Activated CD4-positive, alpha-beta T cell treated with anti-CD3 and anti-CD28 coated beads, Interleukin-2, amount 50 U/mL, for 16 hours (primary cell): ENCODE measurements around the gene BMPR2.
"Not testable (repeated sequence)": the region's sequence is repeated elsewhere in the genome, so short reads cannot be mapped to it uniquely, and the experiment has no call there.

Experiments
- DNase-seq: peaks from one replicate; pipeline ENCODE4 v3.0.0-alpha.2; 2020

BMPR2 gene

DNA sequence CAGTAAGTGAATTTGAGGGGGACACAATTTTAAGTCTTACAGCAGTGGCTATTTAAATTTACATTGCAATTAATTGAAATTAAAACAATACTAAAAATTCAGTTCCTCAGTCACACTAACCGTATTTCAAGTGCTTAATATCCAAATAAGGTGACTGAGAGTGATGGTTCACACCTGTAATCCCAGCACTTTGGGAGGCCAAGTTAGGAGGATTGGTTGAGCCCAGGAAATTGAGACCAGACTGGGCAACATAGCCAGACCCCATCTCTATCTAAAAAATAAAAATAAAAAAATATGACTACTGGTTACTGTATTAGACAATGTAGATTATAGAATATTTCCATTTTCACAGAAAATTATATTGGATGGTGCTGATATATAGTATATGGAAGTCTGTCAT, 79.0 kb downstream of the BMPR2 start:
- DNase-seq: no peak

DNA sequence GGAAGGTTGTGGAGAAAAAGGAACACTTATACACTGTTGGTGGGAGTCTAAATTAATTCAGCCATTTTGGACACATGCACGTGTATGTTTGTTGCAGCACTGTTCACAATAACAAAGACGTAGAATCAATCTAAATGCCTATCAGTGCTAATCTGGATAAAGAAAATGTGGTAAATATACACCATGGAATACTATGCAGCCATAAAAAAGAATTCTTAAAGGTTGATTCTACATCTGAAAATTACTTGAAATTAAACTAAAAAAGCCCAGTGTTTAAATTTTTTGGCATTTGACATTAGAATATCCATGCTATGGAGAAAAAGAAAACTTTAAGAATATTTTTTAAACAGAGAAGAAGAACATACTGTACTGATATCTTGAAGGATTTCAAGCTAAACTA, 84.0 kb downstream of the BMPR2 start:
- no peak for DNase-seq

DNA sequence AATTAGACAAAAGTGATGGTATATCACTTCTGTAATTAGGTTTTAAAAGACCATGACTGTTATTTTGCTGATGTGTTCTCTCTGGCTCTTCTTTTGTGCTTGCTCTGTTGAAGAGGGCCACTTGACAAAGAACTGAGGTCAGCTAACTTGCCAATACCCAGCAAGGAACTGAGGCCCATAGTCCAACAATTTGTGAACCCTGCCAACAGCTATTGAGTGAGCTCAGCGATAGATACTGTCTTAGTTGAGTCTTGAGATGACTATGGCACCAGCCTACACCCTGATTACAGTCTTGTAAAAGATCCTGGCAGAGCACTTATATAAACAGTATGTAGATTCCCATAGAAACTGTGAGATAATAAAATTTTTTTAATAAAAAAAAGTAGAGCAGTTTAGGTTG, 103.0 kb downstream of the BMPR2 start:
- peak; percentile 13 for DNase-seq

DNA sequence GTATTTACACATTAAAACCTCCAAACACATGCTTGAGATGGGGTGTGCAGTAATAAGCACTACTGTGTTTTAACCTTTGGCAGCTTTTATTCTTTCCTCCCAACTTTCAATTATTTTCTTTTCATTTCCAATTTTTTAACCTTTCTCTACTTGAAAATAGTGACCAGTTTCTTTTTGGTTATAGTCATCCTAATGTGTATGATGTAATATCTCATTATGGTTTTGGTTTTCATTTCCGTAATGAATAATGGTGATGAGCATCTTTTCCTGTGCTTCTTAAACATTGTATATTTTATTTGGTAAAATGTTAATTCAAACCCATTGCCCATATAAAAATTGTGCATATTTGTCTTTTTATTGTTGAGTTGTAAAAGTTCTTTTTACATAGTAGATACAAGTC, 103.5 kb downstream of the BMPR2 start:
- DNase-seq: peak; percentile 25

DNA sequence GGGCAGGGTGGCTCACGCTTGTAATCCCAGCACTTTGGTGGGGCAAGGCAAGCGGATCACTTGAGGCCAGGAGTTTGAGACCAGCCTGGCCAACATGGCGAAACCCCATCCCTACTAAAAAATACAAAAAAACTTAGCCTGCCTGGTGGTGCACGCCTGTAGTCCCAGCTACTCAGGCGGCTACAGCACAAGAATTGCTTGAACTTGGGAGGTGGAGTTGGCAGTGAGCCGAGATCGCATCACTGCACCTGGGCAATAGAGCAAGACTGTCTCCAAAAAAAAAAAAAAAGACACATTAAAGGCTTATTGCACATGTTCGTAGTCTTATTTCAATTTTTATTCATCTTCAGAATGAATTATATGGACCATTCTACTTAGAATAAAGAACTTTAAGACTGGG, 110.2 kb downstream of the BMPR2 start:
- no peak for DNase-seq

DNA sequence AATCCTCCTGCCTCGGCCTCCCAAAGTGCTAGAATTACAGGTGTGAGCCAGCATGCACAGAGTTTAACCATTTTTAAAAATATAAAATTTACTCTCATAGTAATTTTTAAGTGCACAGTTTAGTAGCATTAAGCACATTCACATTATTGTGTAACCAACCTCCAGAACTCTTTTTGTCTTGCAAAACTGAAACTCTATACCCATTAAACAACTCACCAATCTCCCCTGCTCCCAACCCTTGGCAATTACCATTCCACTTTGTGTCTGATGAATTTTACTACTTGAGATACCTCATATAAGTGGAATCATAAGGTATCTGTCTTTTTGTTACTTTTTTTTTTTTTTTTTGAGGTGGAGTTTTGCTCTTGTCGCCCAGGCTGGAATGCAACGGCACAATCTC, 112.5 kb downstream of the BMPR2 start:
- DNase-seq: no peak

DNA sequence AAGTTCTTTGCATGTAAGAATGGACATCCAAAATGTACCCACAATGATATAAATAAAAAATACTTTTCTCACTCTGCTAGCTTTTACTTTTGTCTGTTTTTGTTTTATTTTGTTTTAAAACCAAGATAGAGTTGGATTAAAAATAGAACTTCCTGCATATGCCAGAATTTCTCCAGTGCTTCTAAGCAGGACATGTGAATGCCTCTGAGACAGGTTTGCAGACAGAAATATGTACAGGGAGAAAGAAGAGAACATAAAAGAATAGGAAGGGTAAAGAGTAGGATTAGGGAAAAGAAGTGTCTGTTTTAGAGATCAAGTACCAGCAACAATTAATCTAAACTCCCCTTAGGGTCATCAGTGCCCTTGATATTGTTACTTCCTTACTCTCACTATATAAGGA, 114.4 kb downstream of the BMPR2 start:
- DNase-seq: no peak

DNA sequence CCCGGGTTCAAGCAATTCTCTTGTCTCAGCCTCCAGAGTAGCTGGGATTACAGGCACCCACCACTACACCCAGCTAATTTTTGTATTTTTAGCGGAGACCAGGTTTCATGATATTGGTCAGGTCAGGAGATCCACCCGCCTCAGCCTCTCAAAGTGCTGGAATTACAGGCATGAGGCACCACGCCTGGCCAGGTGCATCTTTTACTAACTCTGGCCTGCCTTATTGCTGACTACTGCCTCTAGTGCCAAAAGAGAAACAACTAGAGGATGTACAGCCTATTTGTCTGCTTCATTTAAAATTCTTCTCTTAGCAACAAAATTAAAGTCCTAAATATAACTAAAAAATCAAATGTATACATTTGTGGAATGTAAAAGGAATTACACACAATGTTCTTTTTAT, 115.4 kb downstream of the BMPR2 start:
- no peak for DNase-seq

DNA sequence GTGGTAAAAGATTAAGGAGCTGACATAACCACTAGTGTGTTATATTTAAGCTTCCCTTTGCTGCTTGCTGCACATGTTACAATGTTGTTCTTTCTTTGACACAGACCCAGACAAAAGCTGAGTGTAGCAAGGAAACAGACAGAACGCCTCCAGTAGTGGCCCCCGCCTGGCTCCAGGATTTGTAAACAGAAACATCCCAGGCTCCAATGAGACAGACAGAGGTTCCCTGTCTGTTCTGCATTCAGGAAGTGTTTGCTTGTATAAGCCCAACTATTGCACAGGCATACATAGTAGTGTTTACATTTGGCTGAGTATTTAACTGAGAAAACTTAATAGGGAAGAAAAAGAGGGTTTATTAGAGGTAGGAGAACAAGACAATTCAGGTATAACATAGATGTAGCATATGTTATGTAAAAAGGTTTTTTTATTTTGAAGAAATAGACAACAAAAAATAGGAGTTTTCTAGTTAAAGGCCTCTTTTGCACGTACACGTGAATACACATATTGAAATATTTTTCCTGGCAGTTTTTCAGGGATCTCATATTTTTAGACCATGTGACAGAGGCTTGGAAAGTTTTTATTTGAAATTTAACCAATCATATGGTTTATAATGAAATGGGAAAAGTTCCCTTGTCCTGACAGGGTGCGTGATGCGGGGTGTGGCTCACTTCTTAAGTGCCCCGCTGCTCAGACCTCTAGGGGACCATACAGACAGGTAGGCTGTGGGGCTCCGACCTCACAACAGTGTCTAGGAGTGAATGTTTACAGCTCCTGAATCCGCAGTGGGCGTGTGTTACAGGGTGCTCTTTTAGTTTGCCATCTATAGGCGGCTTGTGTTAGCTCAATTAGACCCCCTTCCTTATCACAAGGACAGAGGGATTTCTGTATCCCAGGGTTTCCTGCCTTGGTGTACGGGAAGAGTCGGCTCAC, 118.4 kb downstream of the BMPR2 start:
- DNase-seq: no peak

DNA sequence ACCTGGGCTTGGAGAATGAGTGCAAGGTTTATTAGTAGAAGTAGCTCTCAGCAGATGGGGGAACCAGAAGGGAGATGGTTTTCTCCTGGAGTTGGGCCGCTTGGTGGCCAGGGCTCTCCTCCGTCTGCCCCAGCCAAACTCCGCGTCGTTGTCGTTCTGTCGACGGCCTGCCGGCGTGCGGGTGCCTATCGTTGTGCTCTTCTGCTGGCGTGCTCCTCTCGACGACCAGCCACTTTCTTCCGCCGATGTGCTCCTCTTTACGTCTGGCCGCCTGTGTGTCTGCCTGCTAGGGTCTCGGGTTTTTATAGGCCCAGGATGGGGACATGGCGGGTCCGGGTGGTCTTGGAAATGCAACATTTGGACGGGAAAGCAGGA, 119.1 kb downstream of the BMPR2 start:
- no peak for DNase-seq

DNA sequence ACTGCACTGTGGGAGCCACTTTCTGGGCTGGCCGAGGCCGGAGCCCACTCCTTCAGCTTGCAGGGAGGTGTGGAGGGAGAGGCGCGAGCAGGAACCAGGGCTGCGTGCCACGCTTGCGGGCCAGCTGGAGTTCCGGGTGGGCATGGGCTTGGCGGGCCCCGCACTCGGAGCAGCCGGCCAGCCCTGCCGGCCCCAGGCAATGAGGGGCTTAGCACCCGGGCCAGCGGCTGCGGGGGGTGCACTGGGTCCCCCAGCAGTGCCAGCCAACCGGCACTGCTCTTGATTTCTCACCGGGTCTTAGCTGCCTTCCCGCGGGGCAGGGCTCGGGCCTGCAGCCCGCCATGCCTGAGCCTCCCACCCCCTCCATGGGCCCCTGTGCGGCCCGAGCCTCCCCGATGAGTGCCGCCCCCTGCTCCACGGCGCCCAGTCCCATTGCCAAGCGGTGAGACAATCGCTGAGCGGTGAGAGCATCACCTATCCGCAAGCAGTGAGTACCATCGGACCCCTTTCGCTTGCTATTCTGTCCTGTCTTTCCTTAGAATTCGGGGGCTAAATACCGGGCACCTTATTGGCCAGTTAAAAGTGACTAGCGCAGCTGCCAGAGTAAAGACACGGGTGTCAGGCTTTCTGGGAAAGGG, 120.8 kb downstream of the BMPR2 start:
- DNase-seq: not testable (repeated sequence)

DNA sequence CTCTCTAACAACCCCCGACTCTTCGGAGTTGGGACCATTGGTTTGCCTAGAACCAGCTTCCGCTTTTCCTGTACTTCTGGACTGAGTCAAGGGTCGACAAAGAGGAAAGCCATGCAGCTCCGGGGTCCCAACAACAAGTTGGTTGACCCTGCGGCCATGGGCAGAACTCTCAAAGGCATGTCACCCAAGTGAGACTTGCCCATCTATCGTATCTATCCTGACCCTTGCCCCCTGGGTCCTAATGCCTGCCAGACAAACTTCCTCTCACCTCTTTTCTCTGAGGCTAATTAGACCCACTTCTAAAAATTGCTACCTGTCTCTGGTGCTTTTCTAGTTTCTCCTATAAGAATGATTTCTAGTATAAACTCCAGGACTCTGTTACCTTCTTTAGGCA, 121.3 kb downstream of the BMPR2 start:
- not testable (repeated sequence) for DNase-seq

DNA sequence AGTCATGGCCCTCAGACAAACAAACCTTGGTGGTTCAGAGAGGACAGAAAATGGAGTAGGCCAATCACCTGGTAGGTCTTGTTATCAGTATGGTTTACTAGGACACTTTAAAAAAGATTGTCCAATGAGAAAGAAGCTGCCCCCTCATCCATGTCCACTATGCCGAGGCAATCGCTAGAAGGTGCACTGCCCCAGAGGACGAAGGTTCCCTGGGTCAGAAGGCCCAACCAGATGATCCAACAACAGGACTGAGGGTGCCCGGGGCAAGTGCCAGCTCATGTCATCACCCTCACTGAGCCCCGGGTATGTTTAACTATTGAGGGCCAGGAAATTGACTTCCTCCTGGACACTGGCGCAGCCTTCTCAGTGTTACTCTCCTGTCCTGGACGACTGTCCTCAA, 123.7 kb downstream of the BMPR2 start:
- DNase-seq: not testable (repeated sequence)

DNA sequence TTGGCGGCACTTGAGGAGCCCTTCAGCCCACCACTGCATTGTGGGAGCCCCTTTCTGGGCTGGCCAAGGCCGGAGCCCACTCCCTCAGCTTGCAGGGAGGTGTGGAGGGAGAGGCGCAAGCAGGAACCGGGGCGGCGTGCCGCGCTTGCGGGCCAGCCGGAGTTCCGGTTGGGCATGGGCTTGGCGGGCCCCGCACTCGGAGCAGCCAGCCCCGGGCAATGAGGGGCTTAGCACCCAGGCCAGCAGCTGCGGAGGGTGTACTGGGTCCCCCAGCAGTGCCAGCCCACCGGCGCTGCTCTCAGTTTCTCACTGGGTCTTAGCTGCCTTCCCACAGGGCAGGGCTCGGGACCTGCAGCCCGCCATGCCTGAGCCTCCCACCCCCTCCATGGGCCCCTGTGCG, 127.1 kb downstream of the BMPR2 start:
- not testable (repeated sequence) for DNase-seq

DNA sequence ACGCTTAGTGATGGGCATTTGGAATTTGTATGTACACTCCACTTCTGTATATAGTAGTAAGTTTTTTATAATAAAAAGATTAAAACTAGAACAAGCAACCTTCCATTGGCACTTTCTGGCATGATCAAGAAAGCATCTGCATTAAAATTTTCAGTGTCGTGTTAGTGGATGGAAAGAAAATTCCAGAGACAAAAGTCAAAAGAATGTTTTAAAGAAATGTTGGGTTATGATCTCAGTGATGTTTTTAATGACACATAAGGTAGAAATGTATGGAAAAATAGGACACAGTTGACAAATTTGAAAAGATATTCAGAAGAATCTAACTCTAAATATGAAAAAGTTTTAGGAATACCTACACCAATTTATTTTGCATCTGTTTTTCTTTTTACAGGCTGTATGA, 132.6 kb downstream of the BMPR2 start:
- no peak for DNase-seq

DNA sequence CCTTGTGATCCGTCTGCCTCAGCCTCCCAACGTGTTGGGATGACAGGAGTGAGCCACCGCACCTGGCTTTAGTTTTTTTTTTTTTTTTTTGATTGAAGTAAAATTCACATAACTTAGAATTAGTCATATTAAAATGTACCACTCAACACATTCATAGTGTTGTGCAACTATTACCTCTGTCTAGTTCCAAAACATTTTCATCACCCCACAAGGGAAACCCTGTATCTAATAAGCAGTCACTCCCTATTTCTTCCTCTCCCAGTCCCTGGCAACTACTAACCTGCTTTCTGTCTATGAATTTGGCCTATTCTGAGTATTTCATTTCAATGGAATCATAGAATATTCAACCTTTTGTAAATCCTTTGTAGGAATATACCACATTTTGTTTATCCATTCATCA, 134.8 kb downstream of the BMPR2 start:
- no peak for DNase-seq

DNA sequence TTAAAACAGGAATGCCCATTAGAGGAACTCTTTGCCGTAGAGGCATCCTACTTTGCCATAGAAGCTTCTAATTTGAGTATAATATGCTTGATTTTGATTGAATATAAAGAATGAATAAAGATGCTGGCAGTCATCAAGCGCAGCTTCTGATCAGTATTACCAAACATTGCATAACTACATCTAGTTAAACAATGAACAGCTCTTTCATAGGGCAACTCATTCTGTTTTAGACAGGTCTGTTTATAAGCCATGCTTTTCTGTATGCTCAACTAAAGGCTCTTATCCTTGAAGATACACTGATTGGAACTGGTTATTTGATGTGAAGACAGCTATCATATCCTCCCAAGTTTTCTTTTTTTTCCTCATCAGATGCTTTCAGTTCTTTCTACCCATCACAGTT, 136.0 kb downstream of the BMPR2 start:
- DNase-seq: no peak

DNA sequence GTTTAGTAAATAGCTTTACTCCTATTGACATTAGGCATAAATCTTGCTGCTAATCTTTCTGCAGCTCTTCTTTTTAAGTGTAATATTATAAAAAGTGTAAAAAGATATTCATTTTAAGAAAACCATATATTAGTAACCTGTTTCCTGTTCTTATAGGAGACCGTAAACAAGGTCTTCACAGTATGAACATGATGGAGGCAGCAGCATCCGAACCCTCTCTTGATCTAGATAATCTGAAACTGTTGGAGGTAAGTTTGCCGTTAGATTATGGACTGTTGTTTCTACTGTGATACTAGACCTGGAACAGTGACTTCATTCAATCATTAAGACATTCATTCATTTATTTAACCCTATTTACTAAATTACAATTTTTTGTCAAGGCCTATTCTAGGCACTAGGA, 138.6 kb downstream of the BMPR2 start:
- peak; percentile 77 for DNase-seq

DNA sequence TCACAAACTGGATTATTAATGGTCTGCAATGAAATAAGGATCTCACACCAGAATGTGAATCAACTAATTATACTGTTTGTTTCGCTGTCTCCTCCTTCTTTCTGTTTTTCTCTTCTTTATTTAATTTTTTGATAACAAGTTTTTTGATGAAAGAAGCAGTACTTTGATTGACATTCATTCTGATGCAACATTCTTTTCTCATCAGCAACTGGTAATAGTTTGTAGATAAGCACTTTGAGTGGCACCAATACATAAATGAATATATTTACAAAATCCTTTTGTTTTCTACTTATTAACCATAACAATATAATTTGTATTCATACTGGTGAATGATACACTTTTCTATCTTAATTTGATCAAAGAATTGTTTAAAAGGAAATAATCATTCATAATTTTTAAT, 143.3 kb downstream of the BMPR2 start:
- DNase-seq: no peak

DNA sequence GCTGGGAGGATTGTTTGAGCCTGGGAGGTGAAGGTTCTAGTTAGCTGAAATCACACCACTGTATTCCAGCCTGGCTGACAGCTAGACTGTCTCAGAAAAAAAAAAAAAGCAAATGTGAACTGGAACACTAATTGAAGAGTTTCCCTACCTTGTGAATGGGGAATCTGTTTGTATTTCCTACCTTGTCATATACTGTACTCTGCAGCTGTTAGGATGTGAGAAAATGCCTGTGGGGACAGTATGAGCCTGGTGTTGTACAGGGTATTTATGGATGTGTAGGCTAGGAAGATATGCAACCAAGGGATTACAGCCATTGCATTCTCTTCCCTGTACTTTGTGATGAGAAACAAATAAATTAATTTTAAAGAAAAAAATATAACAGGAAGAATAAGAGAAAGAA, 145.3 kb downstream of the BMPR2 start:
- DNase-seq: no peak

DNA sequence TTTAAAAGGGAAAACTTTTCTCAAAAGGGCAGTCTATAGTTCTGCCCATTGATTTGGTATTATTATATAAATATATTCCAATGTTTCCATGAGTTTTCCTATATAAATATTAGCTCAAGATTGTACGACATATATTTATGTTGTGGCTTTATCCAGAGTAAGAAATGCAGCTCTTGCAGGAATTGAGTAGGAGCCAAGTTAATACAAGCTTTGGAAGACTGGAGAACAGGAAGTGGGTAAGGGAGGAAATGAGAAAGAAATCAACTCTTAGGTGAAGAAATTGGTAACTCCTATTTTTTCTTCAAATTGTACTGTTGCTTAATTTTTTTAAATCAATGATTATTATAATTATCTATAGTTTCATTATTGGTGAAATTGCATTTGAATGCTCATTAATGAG, 153.3 kb downstream of the BMPR2 start:
- no peak for DNase-seq

DNA sequence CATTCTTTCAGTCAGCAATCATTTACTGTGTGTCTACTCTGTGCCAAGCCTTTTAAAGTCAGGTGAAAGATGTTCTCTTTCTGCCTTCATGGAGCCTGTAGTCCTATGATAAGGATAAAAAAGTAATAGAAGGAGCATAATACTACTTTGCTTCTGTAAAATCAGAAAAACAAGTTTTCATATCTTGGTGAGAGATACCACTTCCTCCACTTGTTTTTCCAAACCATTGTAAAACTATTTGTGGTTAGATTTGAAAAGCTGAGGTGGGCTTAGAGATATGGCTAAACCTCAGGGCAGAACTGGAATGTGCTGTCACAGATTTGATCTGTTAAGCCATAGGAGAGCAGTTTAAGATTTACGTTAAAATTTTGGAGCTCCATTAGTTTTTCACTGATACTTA, 153.9 kb downstream of the BMPR2 start:
- peak; percentile 39 for DNase-seq

DNA sequence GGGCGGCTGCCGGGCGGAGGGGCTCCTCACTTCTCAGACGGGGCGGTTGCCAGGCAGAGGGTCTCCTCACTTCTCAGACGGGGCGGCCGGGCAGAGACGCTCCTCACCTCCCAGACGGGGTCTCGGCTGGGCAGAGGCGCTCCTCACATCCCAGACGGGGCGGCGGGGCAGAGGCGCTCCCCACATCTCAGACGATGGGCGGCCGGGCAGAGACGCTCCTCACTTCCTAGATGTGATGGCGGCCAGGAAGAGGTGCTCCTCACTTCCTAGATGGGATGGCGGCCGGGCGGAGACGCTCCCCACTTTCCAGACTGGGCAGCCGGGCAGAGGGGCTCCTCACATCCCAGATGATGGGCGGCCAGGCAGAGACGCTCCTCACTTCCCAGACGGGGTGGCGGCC, 159.2 kb downstream of the BMPR2 start:
- DNase-seq: not testable (repeated sequence)

DNA sequence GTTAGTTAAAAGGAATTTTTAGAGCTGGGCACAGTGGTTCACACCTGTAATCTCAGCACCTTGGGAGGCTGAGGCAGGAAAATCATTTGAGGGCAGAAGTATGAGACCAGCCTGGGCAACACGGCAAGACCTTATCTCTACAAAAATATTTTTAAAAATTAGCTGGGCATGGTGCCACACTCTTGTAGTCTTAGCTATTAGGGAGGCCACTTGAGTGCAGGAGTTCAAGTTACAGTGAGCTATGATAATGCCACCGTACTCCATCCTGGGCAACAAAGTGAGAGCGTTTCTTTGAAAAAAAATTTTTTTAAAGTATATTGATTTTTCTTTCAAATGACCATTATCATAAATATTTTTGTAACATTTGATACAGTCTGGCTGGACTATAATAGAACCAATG, 165.0 kb downstream of the BMPR2 start:
- no peak for DNase-seq

DNA sequence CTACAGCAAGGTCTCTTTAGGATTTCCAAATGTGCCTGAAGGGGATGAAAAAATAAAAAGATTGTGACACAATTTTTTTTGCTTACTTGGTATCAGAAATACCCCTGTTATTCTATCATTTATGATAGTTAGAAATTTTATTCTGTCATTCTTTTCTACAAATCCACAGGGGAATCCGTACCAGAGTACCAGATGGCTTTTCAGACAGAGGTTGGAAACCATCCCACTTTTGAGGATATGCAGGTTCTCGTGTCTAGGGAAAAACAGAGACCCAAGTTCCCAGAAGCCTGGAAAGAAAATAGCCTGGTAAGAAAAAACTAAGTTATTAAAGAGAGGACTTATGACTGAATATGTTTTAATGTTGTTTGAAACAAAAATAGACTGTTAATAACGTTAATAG, 166.0 kb downstream of the BMPR2 start:
- no peak for DNase-seq
